GM18508 (cell line): ENCODE data around the gene IGFBP4.

Experiments used
- ATAC-seq: cut with Tn5 transposase; IDR thresholded peaks from one replicate; pipeline ENCODE4 v1.9.1; 2021; ENCODE audit warnings: moderate number of reproducible peaks; ENCODE audit not compliant: insufficient read depth, unreplicated experiment

Gene IGFBP4

GRCh38 chr17:40452921-40453378, 9.7 kb downstream of the IGFBP4 start:
- ATAC-seq, result no peak

- ATAC-seq, result no peak
These were observed 10.8 kb downstream of the IGFBP4 start for GRCh38 chr17:40453881-40454612.

DNA sequence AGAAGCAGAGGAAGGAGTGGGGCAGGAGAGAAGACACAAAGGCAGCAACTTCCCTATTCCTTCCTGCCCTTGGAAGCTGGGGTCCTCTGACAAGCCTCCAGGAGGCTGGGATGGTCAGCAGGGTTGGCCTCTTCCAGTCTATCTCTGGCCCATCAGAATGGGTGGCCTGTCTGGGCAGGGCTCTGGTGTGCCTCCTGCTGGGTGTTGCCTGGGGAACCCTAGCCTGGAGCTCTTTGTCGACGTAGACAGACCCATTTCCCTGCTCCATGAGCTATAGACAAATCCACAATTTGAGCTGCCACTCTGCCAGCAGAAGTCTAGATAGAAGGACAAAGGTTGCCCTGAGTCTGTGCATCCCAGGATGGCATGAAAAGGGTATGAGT, 11.4 kb downstream of the IGFBP4 start:
- no peak for ATAC-seq

GRCh38 chr17:40456396-40456951, 13.2 kb downstream of the IGFBP4 start:
- no peak for ATAC-seq

- no peak for ATAC-seq
These were observed 14.1 kb downstream of the IGFBP4 start for GRCh38 chr17:40457369-40457768.

GRCh38 chr17:40457964-40458791, 14.9 kb downstream of the IGFBP4 start:
- no peak for ATAC-seq

GRCh38 chr17:40458851-40459482, 15.7 kb downstream of the IGFBP4 start:
- no peak for ATAC-seq

- ATAC-seq, result no peak
These were observed 16.7 kb downstream of the IGFBP4 start for GRCh38 chr17:40459636-40460603.

GRCh38 chr17:40460604-40460967, 17.3 kb downstream of the IGFBP4 start:
- no peak for ATAC-seq

GRCh38 chr17:40460968-40461731, 17.9 kb downstream of the IGFBP4 start:
- ATAC-seq, result no peak

- ATAC-seq, result no peak
These were observed 18.6 kb downstream of the IGFBP4 start for GRCh38 chr17:40461732-40462342.

DNA sequence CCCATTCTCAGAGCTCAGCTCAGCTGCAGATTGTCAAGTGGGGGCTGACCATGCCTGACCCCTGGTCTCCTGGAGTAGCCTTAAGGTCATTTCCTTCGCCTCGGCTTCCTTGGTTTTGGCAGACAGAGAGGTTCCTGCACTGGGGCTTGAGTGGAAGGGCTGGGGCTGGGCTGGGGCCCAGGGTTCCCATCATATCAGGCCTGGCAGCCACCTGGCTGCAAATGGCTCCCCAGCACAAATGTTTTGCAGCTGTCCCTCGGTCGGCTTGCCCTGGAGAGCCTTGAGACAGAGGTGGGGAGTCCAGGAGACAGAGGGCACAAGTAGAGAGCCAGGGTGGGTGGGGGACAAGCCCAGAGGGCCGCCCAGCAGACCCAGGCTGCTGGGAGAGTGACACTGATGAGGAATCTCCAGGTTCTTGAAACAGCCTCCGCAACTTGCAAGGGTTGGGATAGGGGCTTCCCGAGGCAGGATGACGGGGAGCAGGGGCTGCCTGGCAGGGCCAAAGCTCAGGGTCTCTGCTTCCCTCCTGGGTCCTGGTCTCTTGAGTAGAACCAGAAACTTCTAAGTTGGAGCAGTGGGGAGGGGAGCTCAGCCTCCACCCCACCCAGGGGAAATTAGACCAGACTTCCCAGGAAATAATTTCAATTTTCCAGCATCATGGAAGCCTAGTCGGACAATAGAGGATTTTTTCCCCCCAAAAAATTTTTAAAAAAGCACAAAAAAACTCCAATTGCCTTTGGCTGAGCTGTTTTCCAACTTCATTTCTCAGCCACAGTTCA, 19.3 kb downstream of the IGFBP4 start:
- ATAC-seq, result no peak

DNA sequence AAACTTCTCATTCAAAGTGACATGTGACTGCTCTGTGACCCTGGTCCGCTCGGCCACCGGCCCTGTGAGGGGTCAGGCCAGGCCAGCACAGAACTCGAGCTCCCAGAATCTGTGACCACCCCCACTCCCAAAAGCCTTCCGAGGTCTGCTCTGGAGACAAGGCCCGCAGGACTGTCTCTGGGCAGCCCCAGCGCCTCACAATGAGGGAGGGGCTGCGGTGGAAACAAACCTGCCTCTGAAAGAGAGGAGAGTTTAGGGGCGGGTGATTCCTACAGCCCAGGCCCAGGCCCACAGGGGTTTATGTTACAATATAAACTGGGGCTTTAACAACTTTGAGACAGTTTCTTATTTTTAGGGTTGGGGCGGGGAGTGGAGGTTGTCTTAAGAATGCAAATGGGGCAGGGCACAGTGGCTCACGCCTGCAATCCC, 19.9 kb downstream of the IGFBP4 start:
- ATAC-seq, result no peak

- no peak for ATAC-seq
These were observed 21.2 kb downstream of the IGFBP4 start for GRCh38 chr17:40464392-40464855.

- ATAC-seq, result no peak
These were observed 23.2 kb downstream of the IGFBP4 start for GRCh38 chr17:40466298-40466971.

GRCh38 chr17:40467281-40467867, 24.1 kb downstream of the IGFBP4 start:
- no peak for ATAC-seq

DNA sequence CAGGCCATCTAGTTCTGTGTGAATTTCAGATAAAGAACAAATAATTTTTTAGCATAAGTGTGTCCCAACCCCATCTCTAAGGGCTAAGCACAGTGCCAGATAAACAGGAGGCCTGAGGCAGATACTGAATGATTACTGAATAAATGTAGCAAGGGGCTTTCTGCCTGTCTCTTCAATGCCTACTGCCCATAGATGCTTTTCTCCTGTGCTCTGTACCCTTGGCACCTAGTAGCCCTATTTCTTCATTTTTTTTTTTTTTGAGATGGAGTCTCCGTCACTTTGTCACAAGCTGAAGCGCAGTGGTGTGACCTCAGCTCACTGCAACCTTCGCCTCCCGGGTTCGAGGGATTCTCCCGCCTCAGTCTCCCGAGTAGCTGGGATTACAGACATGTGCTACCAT, 25.3 kb downstream of the IGFBP4 start:
- ATAC-seq, result no peak
